Measurements from ENCODE around the gene ATP6V1D. TPM values are rescaled to one million over a fixed set of nuclear protein-coding genes. Genes with fewer than 3 reads are reported as not detected.

ATP6V1D gene
- total and polyA plus RNA-seq, 10 donors, result 15.0 to 72.6 (median 46.3) TPM

DNA sequence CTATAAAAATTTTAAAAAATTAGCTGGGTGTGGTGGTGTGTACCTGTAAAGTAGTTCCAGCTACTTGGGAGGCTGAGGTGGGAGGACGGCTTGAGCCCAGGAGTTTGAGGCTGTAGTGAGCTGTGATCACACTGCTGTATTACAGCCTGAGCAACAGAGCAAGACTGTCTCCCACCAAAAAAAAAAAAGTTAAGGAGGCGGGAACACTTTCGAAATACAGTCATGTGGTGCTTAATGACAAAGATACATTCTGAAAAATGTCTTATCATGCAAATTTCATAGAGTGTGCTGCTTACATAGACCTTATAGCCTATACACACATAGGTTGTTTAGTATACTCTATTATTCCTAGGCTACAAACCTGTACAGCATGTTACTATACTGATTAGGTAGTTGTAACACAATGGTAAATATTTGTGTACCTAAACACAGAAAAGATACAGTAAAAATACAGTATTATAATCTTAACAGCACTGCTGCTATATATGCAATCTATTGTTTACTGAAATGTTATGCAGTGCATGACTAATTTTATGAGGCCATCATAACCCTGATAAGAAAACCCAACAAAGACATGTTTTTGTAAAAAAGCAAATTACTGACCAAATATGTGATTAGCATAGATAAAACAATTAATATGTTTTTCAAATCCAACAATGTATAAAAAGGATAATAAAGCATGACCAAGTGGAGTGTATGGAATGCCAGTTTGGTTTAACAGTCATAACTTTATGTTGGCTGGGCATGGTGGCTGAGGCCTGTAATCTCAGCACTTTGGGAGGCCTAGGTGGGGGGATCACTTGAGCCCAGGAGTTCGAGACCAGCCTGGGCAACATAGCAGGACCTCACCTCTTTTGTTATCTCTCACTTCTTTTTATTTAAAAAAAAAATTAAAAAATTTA lies 11.9 kb upstream of the ATP6V1D start:
- intact Hi-C loops (cut with DNase I; ENCODE audit: low total_unique reads), result no loop called here
- WGBS, 5 donors, result 90 to 95% (median 92%) methylated on average over 4 of the region's 4 CpGs
- H3K27ac ChIP-seq, result no peak overlapping the region

DNA sequence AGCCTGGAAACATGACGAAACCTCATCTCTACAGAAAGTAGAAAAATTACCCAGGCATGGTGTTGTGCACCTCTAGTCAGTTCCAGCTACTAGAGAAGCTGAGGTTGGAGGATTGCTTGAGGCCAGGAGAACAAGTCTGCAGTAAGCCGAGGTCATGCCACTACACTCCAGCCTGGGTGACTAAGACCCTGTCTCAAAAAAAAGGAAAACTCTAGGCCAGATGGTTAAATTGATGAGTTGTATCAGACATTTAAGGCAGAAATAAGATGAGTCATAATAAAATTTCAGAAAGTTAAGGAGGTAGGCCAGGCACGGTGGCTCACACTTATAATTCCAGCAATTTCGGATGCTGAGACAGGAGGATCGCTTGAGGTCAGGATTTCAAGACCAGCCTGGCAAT lies 11.2 kb upstream of the ATP6V1D start:
- TF ChIP-seq, protein P1, sequence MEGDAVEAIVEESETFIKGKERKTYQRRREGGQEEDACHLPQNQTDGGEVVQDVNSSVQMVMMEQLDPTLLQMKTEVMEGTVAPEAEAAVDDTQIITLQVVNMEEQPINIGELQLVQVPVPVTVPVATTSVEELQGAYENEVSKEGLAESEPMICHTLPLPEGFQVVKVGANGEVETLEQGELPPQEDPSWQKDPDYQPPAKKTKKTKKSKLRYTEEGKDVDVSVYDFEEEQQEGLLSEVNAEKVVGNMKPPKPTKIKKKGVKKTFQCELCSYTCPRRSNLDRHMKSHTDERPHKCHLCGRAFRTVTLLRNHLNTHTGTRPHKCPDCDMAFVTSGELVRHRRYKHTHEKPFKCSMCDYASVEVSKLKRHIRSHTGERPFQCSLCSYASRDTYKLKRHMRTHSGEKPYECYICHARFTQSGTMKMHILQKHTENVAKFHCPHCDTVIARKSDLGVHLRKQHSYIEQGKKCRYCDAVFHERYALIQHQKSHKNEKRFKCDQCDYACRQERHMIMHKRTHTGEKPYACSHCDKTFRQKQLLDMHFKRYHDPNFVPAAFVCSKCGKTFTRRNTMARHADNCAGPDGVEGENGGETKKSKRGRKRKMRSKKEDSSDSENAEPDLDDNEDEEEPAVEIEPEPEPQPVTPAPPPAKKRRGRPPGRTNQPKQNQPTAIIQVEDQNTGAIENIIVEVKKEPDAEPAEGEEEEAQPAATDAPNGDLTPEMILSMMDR (IDR thresholded peaks at IDR 0.05 in 8 of 11, conservative IDR thresholded peaks at IDR 0.05 in 3 of 11), result no peak
- TF ChIP-seq POLR2AphosphoS5 (IDR thresholded peaks at IDR 0.05) (no peak), POLR2A (IDR thresholded peaks at IDR 0.05) (no peak)
- H3K4me1 ChIP-seq, result peaks cover 0 to 60% (median 13%) of the 10 kb centered on the region in 6 donors
- WGBS, 5 donors, result 81 to 95% (median 91%) methylated on average over 5 of the region's 5 CpGs
- no peaks in the 10 kb centered on the region for H3K27me3 ChIP-seq (replicated peaks in 1 of 7)
- intact Hi-C loops (cut with DNase I; ENCODE audit: low total_unique reads), result no loop called here
- no peak for DNase-seq
- H3K36me3 ChIP-seq, result peaks cover 3 to 100% (median 79%) of the 10 kb centered on the region in 6 donors
- no peak overlapping the region for H3K27ac ChIP-seq
- H3K9me3 ChIP-seq, result no peaks in the 10 kb centered on the region
- H3K4me3 ChIP-seq, result no peak overlapping the region

More for the DNA sequence above, 11.9 kb upstream of the ATP6V1D start:
- Histone ChIP-seq H3K4me1 (peaks cover 0 to 53% (median 9%) of the 10 kb centered on the region in 6 donors), H3K27me3 (replicated peaks in 1 of 7) (no peaks in the 10 kb centered on the region), H3K36me3 (peaks cover 3 to 100% (median 79%) of the 10 kb centered on the region in 6 donors), H3K4me3 (no peak overlapping the region), H3K9me3 (no peaks in the 10 kb centered on the region)
- TF ChIP-seq POLR2A (IDR thresholded peaks at IDR 0.05) (no peak), POLR2AphosphoS5 (IDR thresholded peaks at IDR 0.05) (no peak)
- TF ChIP-seq, protein P1 (IDR thresholded peaks at IDR 0.05 in 8 of 11, conservative IDR thresholded peaks at IDR 0.05 in 3 of 11), result no peak
- no peak for DNase-seq

DNA sequence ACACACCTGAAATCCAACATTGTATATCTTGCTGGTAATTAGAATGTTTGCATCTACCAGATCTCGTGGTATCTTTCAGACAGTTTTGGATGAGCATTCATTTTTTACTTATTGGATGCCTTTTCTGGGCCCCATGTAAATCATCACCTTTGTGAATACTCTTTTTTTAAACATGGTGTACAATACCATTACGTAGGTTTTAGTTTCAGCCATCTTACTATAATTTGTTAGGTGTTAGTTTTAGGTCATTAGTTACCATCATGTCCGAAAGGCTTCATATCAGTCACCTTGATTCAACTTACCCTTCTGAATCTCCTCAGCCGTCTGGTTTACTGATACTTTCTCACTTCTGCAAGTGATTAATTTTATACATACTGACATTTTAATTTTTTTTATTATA lies 5.9 kb upstream of the ATP6V1D start:
- no peak for DNase-seq
- Histone ChIP-seq H3K36me3 (peaks cover 3 to 80% (median 57%) of the 10 kb centered on the region in 6 donors), H3K4me1 (peaks cover 25 to 92% (median 55%) of the 10 kb centered on the region in 6 donors), H3K4me3 (no peak overlapping the region), H3K9me3 (no peaks in the 10 kb centered on the region), H3K27ac (no peak overlapping the region), H3K27me3 (replicated peaks in 1 of 7) (no peaks in the 10 kb centered on the region)
- intact Hi-C loops (cut with DNase I; ENCODE audit: low total_unique reads), result no loop called here
- WGBS, 5 donors, result 87 to 94% (median 90%) methylated on average over 4 of the region's 4 CpGs
- TF ChIP-seq POLR2AphosphoS5 (IDR thresholded peaks at IDR 0.05), result no peak
- TF ChIP-seq POLR2A (IDR thresholded peaks at IDR 0.05), result no peak
- TF ChIP-seq, protein P1 (IDR thresholded peaks at IDR 0.05 in 8 of 11, conservative IDR thresholded peaks at IDR 0.05 in 3 of 11), result no peak

Measured in spleen (tissue), 11 donors.